NCI-H2081 treated with DMSO at 0.1 percent for 48 hours (cell line): ENCODE results near the gene TBATA.
"Not testable (repeated sequence)": the region's sequence is repeated elsewhere in the genome, so short reads cannot be mapped to it uniquely, and the experiment has no call there.

Experiments used
- DNase-seq: peaks from one replicate; lab custom pipeline; 2025; lab: John Stamatoyannopoulos, UW

TBATA gene

DNA sequence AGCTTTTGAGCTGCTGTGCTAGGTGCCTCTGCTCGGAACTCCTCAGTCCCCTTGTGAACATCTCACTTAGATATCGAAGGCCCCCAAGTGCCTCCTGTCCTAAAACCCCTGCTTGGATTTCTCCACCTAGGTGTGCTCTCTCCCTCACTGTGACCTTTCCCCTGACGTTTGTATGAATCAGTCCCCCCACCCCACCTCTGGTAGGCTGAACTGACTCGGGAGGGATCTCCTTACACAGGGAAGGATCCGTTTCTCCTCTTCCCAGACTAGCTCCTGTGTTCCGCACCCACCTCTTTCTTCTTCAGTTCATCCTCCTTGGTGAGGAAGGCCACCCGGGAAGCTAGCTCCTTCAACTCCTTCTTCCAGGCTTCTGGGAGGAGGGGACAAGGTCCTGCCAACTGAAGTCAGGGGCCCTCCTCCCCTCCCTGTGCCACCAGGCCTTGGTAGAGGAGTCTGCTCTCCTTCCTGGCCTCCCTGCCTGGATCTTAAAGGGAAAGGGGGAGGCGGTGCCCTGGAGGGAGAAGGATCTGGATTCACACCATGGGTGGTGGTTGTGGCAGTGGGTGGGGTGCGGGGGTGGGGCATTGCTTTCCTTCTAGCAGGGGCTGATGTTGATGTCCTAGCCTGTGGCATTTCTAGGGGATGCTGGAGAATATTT lies 6.8 kb downstream of the TBATA start:
- DNase-seq: no peak

- DNase-seq: no peak
Observed at GRCh38 chr10:70777063-70777875, 7.9 kb downstream of the TBATA start.

DNA sequence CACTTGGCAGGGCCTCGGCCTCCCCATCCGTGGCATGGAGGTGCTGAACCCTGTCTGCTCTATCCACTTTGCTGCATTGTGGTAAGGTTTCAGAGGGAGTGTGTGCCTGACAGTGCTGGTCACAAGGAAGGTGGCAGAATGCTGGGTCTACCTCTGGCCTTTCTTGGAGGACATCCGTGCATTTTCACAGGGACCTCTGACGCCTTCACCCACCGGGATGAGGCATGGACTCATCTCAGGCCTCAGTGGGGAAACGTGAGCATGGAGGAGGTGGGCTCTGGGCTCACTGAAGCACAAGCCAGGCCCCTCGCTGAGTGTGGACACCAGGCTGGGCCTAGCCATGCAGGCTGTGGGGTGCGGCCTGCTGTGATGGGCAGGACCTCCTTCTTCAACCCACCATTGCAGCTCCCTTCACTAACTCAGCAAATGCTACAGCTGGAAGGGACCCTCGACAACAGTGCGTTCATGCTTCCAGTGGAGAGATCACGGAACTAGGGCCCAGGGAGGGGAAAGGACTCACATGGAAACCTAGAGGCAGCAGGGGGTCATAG lies 8.6 kb downstream of the TBATA start:
- no peak for DNase-seq

DNA sequence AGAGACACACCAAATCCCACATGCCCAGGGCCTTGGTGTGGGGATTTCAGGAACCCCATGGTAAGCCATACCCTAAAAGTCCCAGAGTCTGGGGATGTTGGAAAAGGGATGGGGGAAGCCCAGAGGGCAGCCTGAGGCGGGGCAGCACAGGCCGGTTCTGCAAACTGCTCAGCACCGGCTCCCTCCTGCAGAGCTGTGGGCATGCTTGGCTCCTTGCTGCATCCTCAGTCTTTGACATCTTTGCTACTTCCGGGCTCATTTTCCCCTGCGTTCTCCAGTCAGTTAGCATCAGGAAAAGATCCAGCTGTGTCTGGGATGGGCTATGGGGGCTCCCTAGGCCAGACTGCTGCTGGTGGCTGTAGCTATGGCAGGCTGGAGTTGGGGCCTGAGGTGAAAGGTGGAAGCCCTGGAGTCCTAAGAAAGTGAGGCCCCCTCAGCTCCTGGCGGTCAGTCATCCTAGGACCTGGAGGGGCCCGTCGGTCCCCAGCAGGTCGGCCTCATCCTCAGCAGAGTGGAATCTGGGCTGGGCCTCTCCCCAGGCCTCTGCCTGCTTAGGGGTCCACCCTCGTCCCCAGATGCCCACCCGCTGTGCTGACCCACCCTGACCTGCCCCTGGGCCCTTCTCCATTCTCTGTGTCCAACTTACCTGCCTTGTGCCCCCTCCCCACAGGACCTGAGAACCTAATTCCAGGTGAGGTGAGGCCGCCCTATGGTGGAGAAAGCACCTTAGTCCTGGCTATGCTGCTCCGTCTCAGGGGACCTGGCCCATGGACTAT lies 9.3 kb downstream of the TBATA start:
- DNase-seq: no peak

DNA sequence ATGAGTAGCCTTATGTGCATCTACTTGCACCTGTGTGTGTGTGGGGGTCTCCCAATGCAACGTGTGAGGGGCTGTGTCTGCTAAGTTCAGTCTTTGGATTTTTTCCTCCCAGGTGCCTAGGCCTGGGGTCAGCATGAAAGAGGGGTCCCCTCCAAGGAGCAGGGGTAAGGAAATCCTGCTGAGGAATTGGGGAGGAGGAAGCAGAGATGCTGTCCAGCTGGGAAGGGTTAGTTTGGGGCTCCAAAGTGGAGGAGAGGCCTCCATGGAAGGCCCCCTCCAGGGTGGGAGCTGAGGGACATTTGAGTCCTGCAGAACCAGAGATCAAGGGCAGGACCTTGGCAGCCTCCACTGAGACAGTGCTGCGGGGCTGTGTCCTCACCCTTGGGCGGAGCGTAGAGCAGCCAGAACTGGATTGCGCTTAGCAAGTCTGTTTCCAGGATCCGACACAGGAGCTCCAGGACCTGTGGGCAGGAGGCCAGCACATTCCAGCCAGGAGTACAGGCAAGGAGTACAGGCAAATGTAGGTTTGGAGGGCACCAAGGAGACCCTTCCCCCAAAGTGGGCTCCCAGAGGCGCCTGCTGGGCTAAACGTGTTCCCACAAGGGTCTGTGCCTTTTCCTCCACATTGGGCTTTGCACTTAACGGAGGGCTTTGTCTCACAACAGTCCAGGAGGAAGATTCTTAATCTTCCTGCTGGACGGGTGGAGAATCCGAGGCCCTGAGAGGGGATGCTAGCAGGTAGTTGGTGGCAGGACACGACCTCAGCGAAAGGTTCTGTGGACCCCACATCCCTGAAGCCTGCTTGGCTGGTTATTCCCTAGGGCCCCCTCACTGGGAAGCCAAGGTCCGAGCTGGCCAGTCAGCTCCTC lies 10.1 kb downstream of the TBATA start:
- DNase-seq: no peak

- DNase-seq: no peak
Observed at GRCh38 chr10:70773965-70774809, 11.0 kb downstream of the TBATA start.

GRCh38 chr10:70773461-70773860 lies 11.7 kb downstream of the TBATA start:
- DNase-seq: no peak

DNA sequence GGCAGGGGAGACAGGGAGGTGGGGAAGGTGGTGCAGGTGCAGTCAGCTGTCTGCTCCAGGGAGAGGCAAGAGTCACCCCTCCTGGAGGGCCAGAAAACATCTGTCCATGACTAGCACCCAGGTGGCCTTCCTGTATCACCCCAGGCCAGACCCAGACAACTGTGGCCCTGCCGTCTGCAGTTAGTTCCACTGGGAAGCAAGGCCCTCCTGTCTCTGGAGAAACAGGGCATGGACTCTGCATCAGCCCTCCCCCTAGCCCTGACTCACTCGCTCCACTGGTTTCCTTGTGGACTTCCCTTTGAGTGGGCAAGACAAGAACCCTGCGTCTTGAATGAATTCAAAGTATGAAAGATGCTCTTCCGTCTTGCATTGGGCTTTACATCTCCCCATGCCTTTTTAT lies 12.6 kb downstream of the TBATA start:
- no peak for DNase-seq

GRCh38 chr10:70771311-70772194 lies 13.6 kb downstream of the TBATA start:
- no peak for DNase-seq

DNA sequence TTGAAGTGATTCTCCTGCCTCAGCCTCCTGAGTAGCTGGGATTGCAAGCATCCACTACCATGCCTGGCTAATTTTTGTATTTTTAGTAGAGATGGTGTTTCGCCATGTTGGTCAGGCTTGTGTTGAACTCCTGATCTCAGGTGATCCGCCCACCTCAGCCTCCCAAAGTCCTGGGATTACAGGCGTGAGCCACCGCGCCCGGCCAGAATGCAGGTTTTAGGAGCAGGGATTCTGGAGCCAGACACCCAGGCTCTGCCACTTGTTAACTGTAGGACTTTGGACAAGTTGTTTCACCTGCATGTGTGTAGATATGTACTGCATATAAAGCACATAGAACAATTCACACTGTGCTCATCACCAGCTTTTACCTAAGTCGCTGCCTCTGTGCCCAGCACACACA lies 14.7 kb downstream of the TBATA start:
- DNase-seq: not testable (repeated sequence)

- no peak for DNase-seq
Observed at GRCh38 chr10:70770001-70770400, 15.2 kb downstream of the TBATA start.

GRCh38 chr10:70769121-70769520 lies 16.1 kb downstream of the TBATA start:
- no peak for DNase-seq

DNA sequence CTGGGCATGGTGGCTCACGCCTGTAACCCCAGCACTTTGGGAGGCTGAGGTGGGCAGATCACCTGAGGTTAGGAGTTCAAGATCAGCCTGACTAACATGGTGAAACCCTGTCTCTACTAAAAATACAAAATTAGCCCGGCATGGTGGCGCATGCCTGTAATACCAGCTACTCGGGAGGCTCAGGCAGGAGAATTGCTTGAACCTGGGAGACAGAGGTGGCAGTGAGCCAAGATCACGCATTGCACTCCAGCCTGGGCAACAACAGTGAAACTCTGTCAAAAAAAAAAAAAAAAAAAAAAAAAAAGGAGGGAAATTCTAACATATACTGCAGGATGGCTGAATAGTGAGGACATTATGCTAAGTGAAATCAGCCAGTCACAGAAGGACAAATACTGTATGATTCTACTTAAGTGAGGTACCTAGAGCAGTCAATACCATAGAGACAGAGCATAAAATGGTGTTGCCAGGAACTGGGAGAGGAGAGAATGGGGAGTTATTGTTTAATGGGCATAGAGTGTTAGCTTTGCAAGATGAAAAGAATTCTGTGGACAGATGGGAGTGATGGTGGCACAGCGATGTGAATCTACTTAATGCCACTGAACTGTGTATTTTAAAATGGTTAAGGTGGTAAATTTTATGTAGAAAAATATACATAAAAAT lies 17.0 kb downstream of the TBATA start:
- DNase-seq: not testable (repeated sequence)

DNA sequence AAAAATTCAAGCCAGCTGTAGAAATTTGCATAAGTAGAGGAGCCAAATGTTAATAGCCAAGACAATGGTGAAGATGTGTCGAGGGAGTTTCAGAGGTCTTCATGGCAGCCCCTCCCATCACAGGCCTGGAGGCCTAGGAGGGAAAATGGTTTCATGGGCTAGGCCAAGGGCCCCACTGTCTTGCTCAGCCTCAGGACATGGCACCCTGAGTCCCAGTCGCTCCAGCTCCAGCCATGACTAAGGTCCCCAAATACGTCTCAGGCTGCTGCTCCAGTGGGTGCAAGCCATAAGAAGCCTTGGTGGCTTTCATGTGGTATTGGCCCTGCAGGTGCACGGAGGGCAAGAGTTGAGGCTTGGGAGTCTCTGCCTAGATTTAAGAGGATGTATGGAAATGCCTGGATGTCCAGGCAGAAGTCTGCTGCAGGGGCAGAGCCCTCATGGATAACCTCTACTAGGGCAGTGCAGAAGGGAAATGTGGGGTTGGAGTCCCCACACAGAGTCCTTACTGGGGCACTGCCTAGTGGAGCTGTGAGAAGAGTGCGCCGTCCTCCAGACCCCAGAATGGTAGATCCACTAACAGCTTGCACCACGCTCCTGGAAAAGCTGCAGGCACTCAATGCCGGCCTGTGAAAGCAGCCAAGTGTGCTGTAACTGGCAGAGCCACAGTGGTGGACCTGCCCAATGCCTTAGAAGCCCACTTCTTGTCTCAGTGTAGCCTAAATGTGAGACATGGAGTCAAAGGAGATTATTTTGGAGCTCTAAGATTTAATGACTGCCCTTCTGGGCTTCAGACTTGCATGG lies 19.2 kb downstream of the TBATA start:
- no peak for DNase-seq

- no peak for DNase-seq
Observed at GRCh38 chr10:70763567-70763966, 21.6 kb downstream of the TBATA start.

- DNase-seq: no peak
Observed at GRCh38 chr10:70762441-70763175, 22.6 kb downstream of the TBATA start.

DNA sequence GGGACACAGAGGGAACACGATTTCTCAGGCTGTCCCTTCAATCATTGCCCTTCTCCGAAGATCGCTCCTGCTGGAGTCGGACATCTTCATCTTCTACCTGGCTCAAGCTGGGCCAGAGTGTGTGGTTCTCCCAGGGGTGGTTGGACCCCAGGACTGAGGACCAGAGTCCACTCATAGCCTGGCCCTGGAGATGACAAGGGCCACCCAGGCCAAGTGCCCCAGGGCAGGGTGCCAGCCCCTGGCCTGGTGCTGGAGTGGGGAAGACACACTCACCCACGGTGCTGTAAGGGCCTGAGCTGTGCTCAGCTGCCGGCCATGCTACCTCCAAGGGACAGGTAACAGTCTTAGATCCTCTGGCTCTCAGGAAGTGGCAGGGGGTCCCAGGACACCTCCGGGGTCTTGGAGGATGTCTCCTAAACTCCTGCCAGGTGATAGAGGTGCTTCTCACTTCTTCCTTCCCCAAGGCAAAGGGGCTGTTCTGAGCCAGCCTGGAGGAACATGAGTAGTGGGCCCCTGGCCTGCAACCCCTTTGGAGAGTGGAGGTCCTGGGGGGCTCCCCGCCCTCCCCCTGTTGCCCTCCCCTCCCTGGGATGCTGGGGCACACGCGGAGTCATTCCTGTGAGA lies 23.3 kb downstream of the TBATA start:
- DNase-seq: no peak
